GM18870 (cell line): ENCODE data around the gene PYGB.
A peak's percentile ranks its signal among the peaks of the same experiment; 100 is the strongest.
"Not testable (repeated sequence)": the region's sequence is repeated elsewhere in the genome, so short reads cannot be mapped to it uniquely, and the experiment has no call there.

Source experiments
- ATAC-seq: cut with Tn5 transposase; IDR thresholded peaks from one replicate; pipeline ENCODE4 v1.9.1; 2021; ENCODE audit warnings: moderate library complexity; ENCODE audit not compliant: unreplicated experiment

The PYGB gene

DNA sequence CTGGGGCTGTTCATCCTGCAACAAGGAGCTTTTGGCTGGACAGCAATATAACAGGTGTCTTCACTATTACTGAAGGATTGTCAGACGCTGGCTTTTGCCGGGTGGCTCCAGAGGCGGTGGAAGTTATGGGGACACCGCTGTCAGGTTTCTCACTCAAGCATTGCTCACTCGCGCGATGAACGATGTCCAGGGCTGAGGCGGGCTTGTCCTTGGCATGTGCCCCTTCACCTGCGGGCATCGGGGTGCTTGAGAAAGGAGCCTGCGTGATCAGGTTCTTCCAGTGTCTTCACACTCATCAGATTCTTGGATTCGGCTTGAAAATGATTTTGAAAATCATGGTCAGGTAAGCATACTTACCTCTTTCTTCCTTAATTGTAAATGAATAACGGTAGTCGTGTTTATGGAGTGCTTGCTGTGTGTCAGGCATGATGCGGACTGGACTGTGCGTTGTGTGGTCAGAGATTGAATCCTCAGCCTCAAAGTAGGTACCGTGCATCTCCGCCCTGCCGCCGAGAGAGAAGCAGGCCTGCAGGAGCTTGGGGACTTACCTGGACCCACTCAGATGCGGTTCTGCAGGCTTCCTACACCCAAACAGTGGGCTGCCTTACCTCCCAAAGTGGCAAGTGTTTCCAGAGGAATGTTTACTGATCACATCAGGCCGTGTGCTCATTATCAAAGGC, 18.3 kb upstream of the PYGB start:
- no peak for ATAC-seq

DNA sequence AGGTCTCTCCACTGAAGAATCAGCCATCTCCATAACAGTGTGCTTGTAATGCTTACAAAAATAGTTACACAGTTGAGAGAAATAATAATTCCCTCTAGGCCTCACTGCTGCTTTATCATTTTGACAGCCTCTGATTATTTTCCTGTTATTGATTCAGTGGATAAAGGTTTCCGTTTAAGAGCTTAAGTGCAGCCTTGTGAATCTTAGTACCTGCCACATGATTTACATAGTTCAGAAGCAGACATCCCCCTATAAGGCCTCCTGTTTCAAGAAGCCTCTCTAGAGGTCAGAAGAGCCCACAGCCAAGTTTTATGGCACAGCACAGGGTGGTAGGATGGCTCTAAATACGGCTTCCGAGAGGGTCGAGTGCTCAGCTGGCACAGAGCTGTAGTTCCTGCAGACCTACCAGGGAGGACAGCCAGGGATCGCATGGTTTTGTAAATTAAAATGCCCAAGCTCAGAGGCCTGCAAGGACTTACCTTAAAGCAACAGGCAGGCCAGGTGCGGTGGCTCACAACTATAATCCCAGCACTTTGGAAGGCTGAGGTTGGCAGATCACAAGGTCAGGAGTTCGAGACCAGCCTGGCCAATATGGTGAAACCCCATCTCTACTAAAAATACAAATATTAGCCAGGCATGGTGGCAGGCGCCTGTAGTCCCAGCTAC, 17.6 kb upstream of the PYGB start:
- peak; percentile 67 for ATAC-seq

DNA sequence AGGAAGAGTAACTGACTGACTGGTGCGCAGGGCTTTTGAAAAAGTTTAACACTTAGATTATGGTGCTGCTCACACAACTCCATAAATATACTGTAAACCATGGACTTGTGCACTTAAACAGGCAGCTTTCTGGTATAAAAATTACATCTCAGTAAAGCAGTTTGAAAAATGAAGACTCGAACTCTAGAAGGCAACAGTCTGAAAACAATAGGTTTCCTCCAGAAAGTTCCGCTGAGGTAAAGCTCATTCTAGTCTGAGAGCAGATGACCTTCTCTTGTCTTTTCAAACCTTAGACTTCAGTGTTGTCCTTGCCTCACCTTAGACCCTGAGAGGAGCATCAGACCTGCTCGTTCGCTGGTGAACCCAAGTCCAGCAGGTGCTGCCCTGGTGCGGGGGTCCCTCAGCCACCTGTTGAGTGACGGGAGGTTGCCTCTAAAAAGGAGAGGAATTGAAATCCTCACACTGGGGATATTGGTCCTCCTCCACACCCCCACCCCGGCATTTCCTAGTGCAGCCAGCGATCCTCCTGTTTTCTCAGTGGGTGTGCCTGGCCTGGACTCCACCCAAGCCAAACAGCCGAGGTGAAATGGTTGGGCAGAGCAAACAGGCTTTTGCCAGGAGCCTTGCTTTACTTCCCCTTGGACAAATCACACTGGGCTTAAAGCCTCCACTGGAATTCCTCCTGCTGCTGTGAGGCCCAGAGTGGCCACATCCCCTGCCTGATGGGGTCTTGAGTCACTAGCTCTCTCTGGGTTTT, 14.7 kb upstream of the PYGB start:
- no peak for ATAC-seq

DNA sequence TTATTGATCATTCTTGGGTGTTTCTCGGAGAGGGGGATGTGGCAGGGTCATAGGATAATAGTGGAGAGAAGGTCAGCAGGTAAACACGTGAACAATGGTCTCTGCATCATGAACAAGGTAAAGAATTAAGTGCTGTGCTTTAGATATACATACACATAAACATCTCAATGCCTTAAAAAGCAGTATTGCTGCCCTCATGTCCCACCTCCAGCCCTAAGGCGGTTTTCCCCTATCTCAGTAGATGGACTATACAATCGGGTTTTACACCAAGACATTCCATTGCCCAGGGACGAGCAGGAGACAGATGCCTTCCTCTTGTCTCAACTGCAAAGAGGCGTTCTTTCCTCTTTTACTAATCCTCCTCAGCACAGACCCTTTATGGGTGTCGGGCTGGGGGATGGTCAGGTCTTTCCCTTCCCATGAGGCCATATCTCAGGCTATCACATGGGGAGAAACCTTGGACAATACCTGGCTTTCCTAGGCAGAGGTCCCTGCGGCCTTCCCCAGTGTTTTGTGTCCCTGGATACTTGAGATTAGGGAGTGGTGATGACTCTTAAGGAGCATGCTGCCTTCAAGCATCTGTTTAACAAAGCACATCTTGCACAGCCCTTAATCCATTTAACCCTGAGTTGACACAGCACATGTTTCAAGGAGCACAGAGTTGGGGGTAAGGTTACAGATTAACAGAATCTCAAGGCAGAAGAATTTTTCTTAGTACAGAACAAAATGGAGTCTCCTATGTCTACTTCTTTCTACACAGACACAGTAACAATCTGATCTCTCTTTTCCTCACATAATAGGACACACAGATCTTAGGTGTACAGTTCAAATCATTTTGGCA, 13.7 kb upstream of the PYGB start:
- not testable (repeated sequence) for ATAC-seq

DNA sequence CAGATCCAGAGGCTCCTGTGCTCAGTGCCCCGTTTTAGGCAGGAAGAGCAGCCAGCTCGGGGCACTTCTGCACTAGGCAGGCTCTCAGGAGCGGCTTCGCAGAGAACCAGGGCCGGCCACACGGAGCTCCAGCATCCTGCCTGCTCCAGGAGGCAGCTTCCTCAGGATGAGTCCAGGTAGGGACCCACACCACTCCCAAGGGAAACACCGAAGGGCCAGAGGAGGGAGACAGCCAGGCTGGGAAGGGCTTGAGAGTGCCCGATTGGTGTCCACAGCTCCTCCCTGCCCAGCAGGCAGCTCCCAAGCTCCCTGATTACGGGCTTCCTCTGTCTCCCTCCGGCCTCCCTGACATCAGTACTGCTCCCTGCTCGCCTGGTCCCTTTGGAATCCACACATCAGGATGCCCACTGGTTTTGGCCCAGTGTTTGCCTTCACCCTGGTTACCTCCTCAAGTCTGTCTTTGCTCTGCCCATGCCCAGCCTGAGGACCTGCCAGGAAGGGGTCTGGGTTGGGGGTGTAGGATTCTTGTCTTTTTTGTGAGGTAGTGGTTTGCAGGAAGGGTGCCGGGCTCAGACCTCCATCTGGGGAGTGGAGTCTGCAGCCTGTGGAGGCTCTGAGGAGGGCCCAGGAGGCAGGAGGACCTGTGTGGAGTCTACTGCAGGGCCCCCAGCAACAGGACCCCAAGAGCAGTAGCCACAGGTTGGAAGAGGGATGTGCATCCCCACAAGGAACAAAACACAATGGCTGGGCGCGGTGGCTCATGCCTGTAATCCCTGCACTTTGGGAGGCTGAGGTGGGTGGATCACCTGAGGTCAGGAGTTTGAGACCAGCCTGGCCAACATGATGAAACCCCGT, 11.2 kb upstream of the PYGB start:
- ATAC-seq: no peak

DNA sequence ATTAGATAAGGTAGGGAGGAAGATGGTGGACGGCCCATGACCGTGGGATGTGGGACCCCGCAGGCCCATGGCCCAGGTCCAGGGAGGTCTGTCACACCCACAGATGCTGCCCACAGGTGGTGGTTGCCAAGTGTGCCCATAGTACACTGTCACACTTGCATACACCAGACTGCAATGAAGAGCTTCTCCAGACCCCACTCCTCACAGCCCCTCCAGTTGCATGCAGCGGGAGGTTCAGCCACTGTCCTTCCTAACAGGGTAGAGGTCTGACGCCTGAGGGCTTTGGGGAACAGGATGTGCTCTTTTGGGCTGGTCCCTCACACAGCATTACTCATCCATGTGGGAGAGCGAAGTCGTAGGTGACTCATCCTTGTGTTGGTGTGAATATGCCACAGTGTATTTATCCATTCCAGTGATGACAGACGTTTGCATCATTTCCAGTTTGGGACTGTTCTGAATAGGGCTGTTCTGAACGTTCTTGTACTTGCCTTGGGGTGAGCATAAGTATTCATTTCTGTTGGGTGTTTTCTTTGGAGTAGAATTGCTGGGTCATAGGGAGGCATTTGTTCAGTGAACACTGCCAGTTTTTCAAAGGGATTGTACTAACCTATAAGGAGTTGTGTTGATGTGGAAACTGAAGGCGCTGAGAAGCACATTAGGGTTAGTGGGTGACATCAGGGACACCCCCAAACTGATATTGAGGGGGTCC, 10.1 kb upstream of the PYGB start:
- ATAC-seq: peak; percentile 74

DNA sequence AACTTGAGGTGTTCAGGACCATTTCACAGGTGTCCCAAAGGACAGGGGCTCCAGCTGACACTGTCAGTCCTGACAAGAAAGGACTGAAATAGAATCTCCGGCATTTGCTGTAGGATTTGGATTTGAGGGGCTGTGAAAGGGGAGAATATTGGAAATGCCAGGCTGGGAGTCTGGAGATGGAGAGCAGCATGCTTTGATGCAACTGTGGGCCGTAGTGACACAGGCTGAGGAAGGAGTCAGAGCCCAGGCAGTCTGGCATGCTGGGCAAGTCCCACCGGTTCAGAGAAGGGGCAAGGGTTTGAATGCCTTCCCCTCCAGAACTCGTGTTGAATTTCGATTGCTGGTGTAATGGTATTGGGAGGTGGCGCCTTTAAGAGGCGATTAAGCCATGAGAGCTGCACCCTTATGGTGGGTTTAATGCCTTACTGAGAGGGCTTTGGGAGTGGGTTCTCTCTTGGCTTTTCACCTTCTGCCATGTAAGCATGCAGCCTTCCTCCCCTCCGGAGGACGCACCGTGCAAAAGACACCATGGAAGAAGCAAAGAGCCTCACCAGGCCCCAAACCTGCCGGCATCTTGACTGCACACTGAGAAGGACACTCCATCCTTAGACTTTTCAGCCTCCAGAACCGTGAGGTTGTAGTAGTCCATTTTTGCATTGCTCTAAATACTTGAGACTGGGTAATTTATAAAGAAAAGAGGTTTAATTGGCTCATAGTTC, 9.4 kb upstream of the PYGB start:
- no peak for ATAC-seq

DNA sequence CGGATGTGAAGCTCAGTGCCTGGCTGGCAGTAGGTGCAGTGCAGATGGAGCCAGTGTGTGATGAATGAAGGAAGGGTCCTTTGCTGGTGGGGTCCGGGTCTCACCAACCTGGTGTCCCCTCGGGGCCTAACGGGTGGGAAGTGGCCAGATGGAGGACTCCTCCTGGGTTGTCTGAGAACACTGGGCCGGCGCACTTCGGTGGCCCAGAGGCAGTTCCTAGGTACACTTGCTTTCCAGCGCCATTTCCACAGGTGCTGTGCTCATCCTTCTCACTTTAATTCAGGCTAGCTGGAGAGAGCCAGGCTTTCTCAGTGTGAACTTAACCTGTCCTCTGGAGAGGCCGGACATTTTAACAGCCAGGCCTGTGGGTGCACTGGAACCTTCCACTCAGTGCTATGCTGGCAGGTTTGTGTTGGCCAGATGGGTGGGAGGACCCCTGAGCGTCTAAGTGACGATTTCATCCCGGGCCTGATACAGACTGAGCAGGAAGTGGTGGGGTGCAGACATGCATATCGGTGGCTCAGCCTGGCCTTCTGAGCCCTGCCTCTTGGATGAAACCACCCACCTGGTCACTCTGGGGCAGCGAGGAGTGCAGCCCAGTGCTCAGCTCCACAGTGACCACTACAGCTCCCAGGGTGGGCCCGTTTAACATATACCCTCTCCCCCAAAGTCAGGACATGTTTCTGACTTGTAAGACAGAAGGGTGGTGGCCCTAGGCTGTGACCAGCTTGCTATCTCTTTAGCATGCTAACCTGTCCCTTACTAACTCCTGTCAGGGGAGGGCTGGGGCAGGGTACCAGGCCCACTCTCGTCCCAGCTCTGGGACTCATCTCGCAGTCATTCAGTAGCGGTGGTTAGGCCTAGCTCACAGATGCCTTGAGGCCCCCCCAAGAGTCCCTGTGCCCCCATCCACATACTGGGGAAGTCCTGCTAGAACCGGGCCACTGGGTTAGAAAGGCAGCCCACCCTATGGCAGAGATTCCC, 8.2 kb upstream of the PYGB start:
- no peak for ATAC-seq

DNA sequence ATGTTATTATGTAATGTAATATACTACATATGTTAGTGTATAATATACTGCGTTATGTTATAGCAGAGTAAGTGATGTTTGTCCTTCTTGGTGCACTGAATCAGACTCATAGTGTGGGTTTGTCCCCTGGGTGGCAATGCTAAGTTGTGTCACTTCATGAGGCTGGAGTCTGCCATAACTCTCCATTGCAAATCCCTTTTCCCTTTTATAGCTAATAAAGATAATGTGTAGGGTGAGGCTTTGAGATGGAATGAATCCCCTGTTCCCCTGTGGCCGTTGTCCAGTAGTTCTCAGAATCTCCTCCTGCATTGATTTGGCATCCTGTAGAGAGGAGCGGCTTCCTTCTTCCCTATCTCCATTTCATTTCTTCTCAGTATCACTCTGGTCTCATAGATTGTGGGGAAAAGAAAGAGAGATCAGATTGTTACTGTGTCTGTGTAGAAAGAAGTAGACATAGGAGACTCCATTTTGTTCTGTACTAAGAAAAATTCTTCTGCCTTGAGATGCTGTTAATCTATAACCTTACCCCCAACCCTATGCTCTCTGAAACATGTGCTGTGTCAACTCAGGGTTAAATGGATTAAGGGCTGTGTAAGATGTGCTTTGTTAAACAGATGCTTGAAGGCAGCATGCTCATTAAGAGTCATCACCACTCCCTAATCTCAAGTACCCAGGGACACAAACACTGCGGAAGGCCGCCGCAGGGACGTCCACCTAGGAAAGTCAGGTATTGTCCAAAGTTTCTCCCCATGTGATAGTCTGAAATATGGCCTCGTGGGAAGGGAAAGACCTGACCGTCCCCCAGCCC, 6.8 kb upstream of the PYGB start:
- not testable (repeated sequence) for ATAC-seq

DNA sequence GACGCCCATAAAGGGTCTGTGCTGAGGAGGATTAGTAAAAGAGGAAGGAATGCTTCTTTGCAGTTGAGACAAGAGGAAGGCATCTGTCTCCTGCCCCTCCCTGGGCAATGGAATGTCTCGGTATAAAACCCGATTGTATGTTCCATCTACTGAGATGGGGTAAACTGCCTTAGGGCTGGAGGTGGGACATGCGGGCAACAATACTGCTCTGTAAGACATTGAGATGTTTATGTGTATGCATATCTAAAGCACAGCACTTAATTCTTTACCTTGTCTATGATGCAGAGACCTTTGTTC, 6.3 kb upstream of the PYGB start:
- not testable (repeated sequence) for ATAC-seq

DNA sequence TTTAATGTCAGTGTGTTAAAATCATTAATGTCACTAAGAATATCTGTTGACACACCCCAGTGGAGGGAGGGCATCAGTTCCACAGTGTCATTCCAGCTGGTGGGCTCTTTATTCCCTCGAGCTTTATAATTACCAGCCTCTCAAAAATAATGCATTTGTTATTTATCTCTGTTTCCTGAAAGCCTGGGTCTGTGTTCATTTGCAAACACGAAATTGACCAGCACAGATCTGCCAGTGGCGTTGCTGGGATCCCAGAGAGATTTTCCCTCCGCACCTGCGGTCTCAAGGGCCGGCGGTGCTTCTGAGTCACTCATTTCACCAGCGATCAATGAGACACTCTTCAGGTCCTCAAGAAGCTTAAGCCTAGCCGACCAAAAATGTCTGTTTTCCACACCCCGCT, 5.7 kb upstream of the PYGB start:
- ATAC-seq: no peak

DNA sequence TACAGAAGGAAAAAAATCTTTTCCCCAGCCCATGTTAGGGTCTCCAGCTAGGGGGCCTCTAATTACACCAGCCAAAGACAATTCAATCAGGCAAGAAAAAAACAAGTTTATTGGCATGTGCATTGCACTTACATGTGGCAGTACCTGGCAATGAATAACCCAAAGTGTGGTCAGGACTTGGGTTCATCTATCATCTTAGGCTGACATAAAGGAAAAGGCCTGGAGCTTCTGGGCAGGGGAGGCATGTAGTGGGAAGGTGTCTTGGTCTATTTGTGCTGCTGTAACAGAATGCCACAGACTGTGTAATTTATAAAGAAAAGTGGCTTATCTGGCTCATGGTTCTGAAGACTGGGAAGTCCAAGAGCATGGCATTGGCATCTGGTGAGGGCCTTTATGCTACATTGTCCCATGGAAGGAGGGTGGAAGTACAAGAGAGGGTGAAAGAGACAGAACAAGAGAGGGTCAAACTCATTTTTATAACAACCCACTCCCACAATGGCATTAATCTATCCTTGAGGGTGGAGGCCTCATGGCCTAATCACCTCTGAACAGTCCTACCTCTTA, 4.4 kb upstream of the PYGB start:
- no peak for ATAC-seq

DNA sequence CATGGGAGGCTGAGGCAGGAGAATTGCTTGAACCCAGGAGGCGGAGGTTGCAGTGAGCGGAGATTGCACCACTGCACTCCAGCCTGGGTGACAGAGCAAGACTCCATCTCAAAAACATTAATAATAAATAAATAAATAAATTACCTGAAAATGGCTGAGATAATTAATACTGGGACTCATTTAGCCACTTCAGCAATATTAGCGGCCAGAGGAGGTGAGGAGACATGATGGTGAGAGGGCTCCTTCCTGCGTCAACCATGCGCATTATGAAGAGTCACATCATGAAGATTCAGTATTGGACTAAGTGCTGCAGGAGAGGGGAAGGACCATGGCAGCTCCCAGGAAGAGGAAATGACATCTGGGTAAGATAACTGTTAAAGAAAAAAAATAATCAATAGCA, 2.9 kb upstream of the PYGB start:
- ATAC-seq: no peak

DNA sequence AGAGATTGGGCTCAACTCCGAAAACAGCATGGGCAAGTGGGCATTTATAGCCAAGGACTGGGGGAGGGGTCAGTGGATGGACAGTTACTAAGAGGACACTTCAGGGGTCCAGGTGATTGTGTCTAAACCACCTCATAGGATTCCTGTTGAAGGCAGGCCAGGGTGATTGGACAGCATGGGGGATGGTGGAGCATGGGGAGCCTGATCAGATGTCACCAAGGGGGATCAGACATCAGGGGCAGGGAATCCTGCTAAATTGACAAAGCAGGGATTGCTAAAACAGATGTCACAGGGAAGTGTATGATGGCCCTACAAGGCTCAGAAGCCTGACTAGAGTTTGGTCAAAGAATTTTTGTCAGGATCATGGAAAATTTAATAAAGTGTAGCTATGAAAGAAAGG, 2.4 kb upstream of the PYGB start:
- ATAC-seq: no peak

DNA sequence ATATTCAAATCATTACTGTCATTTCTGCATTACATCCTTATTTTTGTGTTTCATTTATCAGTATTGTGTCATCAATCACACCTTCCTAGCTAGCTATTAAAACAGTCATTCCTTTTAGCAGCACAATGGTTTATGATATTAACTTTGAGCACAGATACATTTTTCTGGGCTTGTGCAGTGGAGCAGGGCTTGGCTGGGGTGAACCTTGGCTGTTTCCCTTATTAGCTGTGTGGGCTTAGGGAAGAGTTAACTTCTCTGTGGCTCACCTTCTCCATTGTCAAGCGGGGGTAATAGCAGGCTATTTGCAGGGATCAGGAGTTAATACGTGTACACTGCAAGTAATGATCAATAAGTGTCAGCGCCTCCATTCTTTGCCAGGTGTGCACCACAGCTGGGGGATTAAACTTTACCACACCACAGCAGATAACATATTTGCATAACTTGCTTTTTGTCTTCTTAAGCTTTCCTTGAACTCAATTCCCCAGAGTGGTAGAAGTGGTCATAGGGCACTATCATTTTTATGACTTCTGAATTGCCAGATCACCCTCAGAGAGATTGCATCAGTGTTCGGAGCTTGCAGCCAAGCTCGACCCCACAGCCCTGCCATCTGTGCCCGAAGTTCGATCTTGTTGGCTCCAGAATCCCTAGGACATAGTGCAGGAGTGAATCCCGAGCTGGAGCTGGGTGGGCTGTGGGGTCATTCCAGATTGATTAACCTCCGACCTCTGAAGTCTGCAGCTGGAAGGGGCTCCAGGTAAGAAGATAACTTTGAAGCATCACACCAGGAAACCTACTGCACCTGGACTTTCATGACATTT, 1.5 kb upstream of the PYGB start:
- no peak for ATAC-seq

DNA sequence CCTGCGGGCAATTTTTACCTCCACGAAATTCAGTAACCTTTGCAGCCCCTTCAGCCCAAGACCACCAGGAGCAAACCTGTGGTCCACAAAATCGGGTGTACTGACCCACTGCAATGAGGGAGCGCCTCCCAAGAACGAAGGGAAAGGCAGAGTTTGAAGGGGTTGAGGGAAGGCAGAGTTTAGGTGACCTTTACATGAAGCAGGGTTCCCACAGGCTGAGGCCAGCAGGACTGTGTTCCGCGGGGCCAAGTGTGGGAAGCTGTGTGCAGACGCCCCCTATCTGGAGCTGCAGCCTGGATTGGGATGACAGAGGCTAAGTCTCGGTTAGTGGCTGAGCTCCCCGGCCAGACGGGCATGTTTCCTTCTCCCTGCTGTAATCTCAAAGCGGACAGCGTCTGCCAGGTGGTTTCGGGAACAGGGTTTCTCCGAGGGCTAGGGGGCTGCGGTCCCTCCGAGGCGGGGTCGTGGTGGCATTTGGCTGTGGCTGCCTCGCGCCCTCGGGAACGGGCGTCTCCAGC, 826 bp upstream of the PYGB start:
- ATAC-seq: no peak
